PC-3 (cell line): ENCODE results near the gene DPF3. TPM values are rescaled to one million over a fixed set of nuclear protein-coding genes. Genes with fewer than 3 reads are reported as not detected.

Experiments used
- ATAC-seq: fragments of 200-7000 bp; cut with Tn5 transposase; 2 replicates; pipeline ENCODE4 v1.9.1; 2020; ENCODE audit warnings: mild to moderate bottlenecking, moderate library complexity
- BruUV-seq: library from RNA; stranded (reverse); fragments of 400-500 nt; replicated peaks from 2 replicates; lab custom pipeline; 2021; lab: Mats Ljungman, UMichigan
- CTCF ChIA-PET: fragments of 300-600 bp; sonication (Branson Sonifier 250); formaldehyde crosslinking; loops from one replicate; lab custom pipeline; 2022; ENCODE audit warnings: antibody characterized with exemption; lab: Charles Lee
- POLR2A ChIA-PET: fragments of 300-600 bp; sonication (Branson Sonifier 250); formaldehyde crosslinking; loops from one replicate; lab custom pipeline; 2022; ENCODE audit warnings: antibody characterized with exemption; ENCODE audit not compliant: unreplicated experiment; lab: Charles Lee
- DNase-seq: peaks from one replicate; pipeline ENCODE4 v3.0.0-alpha.2; 2015
- H2AFZ ChIP-seq: fragments of 300-600 bp; sonication (generic); 2 replicates; pipeline ENCODE4 v1.6.0; 2016; ENCODE audit warnings: antibody characterized with exemption, low read length
- H3F3A ChIP-seq: fragments of 300-600 bp; sonication (generic); one replicate; pipeline ENCODE4 v1.6.0; 2017; ENCODE audit warnings: antibody characterized with exemption, low read length, control low read depth, mild to moderate bottlenecking; ENCODE audit not compliant: unreplicated experiment
- H3K27ac ChIP-seq: fragments of 300-600 bp; sonication (generic); 2 replicates; pipeline ENCODE4 v1.5.1; 2016; ENCODE audit warnings: mild to moderate bottlenecking, low read length
- H3K27me3 ChIP-seq: fragments of 300-600 bp; sonication (generic); 2 replicates; pipeline ENCODE4 v1.6.1; 2016; ENCODE audit warnings: low read length, mixed read lengths
- H3K36me3 ChIP-seq: fragments of 300-600 bp; sonication (generic); 2 replicates; pipeline ENCODE4 v1.6.1; 2016; ENCODE audit warnings: low read depth, mixed run types, low read length, mixed read lengths
- H3K4me1 ChIP-seq: fragments of 300-600 bp; sonication (generic); 2 replicates; pipeline ENCODE4 v1.5.1; 2016; ENCODE audit warnings: low read length; ENCODE audit not compliant: insufficient read depth
- H3K4me2 ChIP-seq: fragments of 300-600 bp; sonication (generic); 2 replicates; pipeline ENCODE4 v1.6.0; 2016; ENCODE audit warnings: low read length
- H3K4me3 ChIP-seq: fragments of 300-600 bp; sonication (generic); 2 replicates; pipeline ENCODE4 v1.5.1; 2016; ENCODE audit warnings: mild to moderate bottlenecking, low read length, mixed read lengths
- H3K79me2 ChIP-seq: fragments of 300-600 bp; sonication (generic); 2 replicates; pipeline ENCODE4 v1.6.1; 2017; ENCODE audit warnings: low read length, mixed read lengths
- H3K9ac ChIP-seq: fragments of 300-600 bp; sonication (generic); 2 replicates; pipeline ENCODE4 v1.6.0; 2016; ENCODE audit warnings: mild to moderate bottlenecking, low read length
- H3K9me2 ChIP-seq: fragments of 300-600 bp; sonication (generic); replicated peaks from 2 replicates; pipeline ENCODE4 v1.6.1; 2016; ENCODE audit warnings: mixed run types, low read length, mixed read lengths
- H3K9me3 ChIP-seq: fragments of 300-600 bp; sonication (generic); 2 replicates; pipeline ENCODE4 v1.6.1; 2016; ENCODE audit warnings: low read length, mixed read lengths
- H4K20me1 ChIP-seq: fragments of 300-600 bp; sonication (generic); 2 replicates; pipeline ENCODE4 v1.6.1; 2016; ENCODE audit warnings: low read length, mixed read lengths
- CTCF ChIP-seq: fragments of 300-600 bp; sonication (generic); conservative IDR thresholded peaks from 2 replicates; pipeline ENCODE4 v1.5.1; 2017; ENCODE audit warnings: antibody characterized with exemption, low read depth, mild to moderate bottlenecking, low read length
- EZH2 ChIP-seq: fragments of 300-600 bp; sonication (generic); IDR thresholded peaks from one replicate; pipeline ENCODE4 v1.6.1; 2017; ENCODE audit warnings: antibody characterized with exemption, mild to moderate bottlenecking, low read length; ENCODE audit not compliant: unreplicated experiment
- EZH2phosphoT487 ChIP-seq: fragments of 300-600 bp; sonication (generic); IDR thresholded peaks from 2 replicates; pipeline ENCODE4 v1.6.1; 2018; ENCODE audit warnings: mild to moderate bottlenecking, antibody characterized with exemption, low read length, borderline replicate concordance
- intact Hi-C: fragments of 100-400 bp; cut with micrococcal nuclease; formaldehyde crosslinking; loops from 2 replicates; pipeline ENCODE4 v1.9.0; 2023
- total RNA-seq: library from RNA; depleted of rRNA; stranded (reverse); fragments of >200 nt; gene quantifications from 2 replicates; pipeline ENCODE4 v1.2.3, GENCODE V29; 2014

The DPF3 gene
- total RNA-seq, 1 experiment from 2014 or later: 16.6 TPM

DNA sequence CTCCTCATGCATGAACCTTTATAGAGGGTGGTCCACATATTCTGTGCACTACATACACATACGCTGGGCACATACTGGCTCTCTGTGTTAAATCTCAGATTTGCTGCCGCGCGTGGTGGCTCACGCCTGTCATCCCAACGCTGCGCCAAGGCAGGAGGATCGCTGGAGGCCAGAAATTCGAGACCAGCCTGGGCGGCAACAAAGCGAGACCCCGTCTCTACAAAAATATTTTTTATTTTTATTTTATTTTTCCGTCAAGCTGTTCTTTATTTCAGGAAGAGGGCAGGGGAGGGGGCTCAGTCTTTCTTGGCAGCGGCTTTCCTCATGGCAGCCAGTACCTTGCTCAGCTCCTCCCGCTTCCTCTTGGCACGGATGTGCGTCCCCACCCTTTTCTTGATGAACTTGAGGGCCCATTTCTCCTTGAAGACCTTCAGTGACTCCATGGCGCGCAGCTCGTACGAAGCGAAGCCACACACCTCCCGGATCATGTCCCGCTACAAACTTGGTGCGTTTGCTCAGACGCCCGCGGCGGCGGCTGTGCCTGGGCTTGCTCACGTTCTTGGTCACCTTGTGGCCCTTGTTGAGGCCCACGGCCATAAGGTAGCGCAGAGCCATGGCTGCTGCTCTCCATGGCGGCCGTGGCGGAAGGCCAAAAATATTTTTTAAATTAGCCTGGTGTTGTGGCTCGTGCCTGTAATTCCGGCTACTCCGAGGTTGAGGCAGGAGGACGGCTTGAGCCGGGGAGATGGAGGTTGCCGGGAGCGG lies 35.6 kb upstream of the DPF3 start:
- H4K20me1 ChIP-seq: peaks cover 27% of the 10 kb centered on the region
- BruUV-seq: no TSS peak
- no peaks in the 10 kb centered on the region for H3K9me2 ChIP-seq
- POLR2A ChIA-PET: interaction anchor here (0.6 kb wide), 1 partner anchor 113 kb away, joined by 9 read pairs; no protein-coding TSS in a partner anchor
- intact Hi-C loops: loop anchor here (5.0 kb wide), 1 partner anchor 638 kb away; the partner anchor contains the start of gene ACOT2
- CTCF ChIA-PET: interaction anchor here (0.6 kb wide), 1 partner anchor 207 kb away, joined by 4 read pairs; the partner anchor contains the start of gene PSEN1
- H3K9ac ChIP-seq: no peak overlapping the region
- peaks cover 12% of the 10 kb centered on the region for H3K4me1 ChIP-seq
- no peak overlapping the region for H3K4me2 ChIP-seq
- no peak for ATAC-seq
- no peak overlapping the region for H2AFZ ChIP-seq
- H3K27me3 ChIP-seq: no peaks in the 10 kb centered on the region
- H3K9me3 ChIP-seq: no peaks in the 10 kb centered on the region
- peaks cover 71% of the 10 kb centered on the region for H3K79me2 ChIP-seq
- TF ChIP-seq CTCF: no peak
- TF ChIP-seq EZH2phosphoT487: no peak
- no peak for TF ChIP-seq EZH2
- H3K36me3 ChIP-seq: no peaks in the 10 kb centered on the region
- no peak overlapping the region for H3K4me3 ChIP-seq
- no peak overlapping the region for H3K27ac ChIP-seq
- no peaks in the 10 kb centered on the region for H3F3A ChIP-seq
- no peak for DNase-seq

DNA sequence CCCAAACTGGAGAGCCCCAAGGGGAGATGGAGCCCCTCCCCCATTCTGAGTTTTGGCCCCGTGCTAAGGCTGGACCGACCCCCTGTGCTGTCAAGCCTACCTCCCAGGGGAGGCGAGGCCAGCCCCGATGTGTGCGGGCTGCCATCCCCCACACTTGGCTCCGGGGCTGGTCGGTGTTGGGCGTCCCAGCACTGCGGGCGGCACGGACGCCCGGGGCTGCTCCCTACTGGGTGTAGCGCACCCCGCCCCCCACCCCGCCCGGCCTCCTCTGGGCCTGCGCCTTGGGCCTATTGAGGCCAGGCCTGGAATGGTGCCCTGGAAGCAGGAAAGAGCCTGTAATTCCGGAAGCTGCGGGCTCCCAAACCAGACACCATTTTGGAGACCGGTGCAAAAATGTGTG lies 35.0 kb upstream of the DPF3 start:
- no peaks in the 10 kb centered on the region for H3F3A ChIP-seq
- H3K4me3 ChIP-seq: no peak overlapping the region
- no TSS peak for BruUV-seq
- H3K9ac ChIP-seq: no peak overlapping the region
- H3K4me1 ChIP-seq: peaks cover 12% of the 10 kb centered on the region
- no peak for DNase-seq
- POLR2A ChIA-PET: no interaction called here
- H3K9me3 ChIP-seq: no peaks in the 10 kb centered on the region
- peaks cover 27% of the 10 kb centered on the region for H4K20me1 ChIP-seq
- ATAC-seq: no peak
- no peak overlapping the region for H3K4me2 ChIP-seq
- intact Hi-C loops: loop anchor here (5.0 kb wide), 1 partner anchor 638 kb away; the partner anchor contains the start of gene ACOT2
- no peaks in the 10 kb centered on the region for H3K9me2 ChIP-seq
- no peaks in the 10 kb centered on the region for H3K36me3 ChIP-seq
- CTCF ChIA-PET: no interaction called here
- peaks cover 66% of the 10 kb centered on the region for H3K79me2 ChIP-seq
- no peak for TF ChIP-seq EZH2
- no peak for TF ChIP-seq CTCF
- no peak for TF ChIP-seq EZH2phosphoT487
- H3K27ac ChIP-seq: no peak overlapping the region
- H3K27me3 ChIP-seq: no peaks in the 10 kb centered on the region
- no peak overlapping the region for H2AFZ ChIP-seq
